HepG2 (cell line): ENCODE data around the gene PAK1.

ENCODE experiments used
- CBX1 ChIP-seq: IDR thresholded peaks from one replicate; pipeline ENCODE4 v1.6.1; 2016; ENCODE audit warnings: antibody characterized with exemption, low read depth
- MEIS1 ChIP-seq: sonication (generic); formaldehyde crosslinking; IDR thresholded peaks from 2 replicates; pipeline ENCODE4 v1.9.0; 2021; ENCODE audit warnings: mild to moderate bottlenecking, missing genetic modification reagents, moderate library complexity, borderline replicate concordance
- MEIS2 ChIP-seq: sonication (generic); formaldehyde crosslinking; IDR thresholded peaks from 2 replicates; pipeline ENCODE4 v1.9.0; 2021; ENCODE audit warnings: mild to moderate bottlenecking, missing genetic modification reagents
- PHF20 ChIP-seq: sonication (generic); formaldehyde crosslinking; IDR thresholded peaks from 2 replicates; pipeline ENCODE4 v1.5.0; 2020; ENCODE audit warnings: mild to moderate bottlenecking, missing genetic modification reagents
- RAD21 ChIP-seq: fragments of 450-650 bp; formaldehyde crosslinking; IDR thresholded peaks from 2 replicates; pipeline ENCODE4 v1.5.0; 2020; ENCODE audit warnings: mild to moderate bottlenecking
- RFX5 ChIP-seq: IDR thresholded peaks from 2 replicates; pipeline ENCODE4 v1.6.1; 2011; ENCODE audit warnings: low read depth, low read length, improper control_type of control experiment
- TBP ChIP-seq: sonication (generic); formaldehyde crosslinking; IDR thresholded peaks from 2 replicates; pipeline ENCODE4 v1.5.0; 2020; ENCODE audit warnings: missing genetic modification reagents
- ZNF629 ChIP-seq: sonication (generic); formaldehyde crosslinking; conservative IDR thresholded peaks from 2 replicates; pipeline ENCODE4 v1.5.0; 2020; ENCODE audit warnings: missing genetic modification reagents
- TF ChIP-seq, protein P1 (sequence below): sonication (generic); formaldehyde crosslinking; IDR thresholded peaks from 2 replicates; pipeline ENCODE4 v1.5.0; 2020; ENCODE audit warnings: mild to moderate bottlenecking, missing genetic modification reagents, moderate library complexity
- TF ChIP-seq, protein P2 (sequence below): IDR thresholded peaks from 2 replicates; pipeline ENCODE4 v1.6.1; 2016
- TF ChIP-seq, protein P3 (sequence below), 2 experiments: sonication (generic) in 1 of 2; formaldehyde crosslinking in 1 of 2; IDR thresholded peaks; 2 replicates each; pipeline versions ENCODE4 v1.5.1 to v1.6.1; 2011 to 2020; ENCODE audit warnings: borderline replicate concordance in 1 of 2, low read depth in 1 of 2, low read length in 1 of 2, mild to moderate bottlenecking in 1 of 2, missing genetic modification reagents in 1 of 2, moderate library complexity in 1 of 2
- TF ChIP-seq, protein P4 (sequence below): sonication (generic); formaldehyde crosslinking; IDR thresholded peaks from 2 replicates; pipeline ENCODE4 v1.5.0; 2020; ENCODE audit warnings: missing genetic modification reagents, mild to moderate bottlenecking, borderline replicate concordance

- TF ChIP-seq RFX5, result no peak
- TF ChIP-seq PHF20 (CRISPR knock-in tag), result no peak
- TF ChIP-seq, protein P1, sequence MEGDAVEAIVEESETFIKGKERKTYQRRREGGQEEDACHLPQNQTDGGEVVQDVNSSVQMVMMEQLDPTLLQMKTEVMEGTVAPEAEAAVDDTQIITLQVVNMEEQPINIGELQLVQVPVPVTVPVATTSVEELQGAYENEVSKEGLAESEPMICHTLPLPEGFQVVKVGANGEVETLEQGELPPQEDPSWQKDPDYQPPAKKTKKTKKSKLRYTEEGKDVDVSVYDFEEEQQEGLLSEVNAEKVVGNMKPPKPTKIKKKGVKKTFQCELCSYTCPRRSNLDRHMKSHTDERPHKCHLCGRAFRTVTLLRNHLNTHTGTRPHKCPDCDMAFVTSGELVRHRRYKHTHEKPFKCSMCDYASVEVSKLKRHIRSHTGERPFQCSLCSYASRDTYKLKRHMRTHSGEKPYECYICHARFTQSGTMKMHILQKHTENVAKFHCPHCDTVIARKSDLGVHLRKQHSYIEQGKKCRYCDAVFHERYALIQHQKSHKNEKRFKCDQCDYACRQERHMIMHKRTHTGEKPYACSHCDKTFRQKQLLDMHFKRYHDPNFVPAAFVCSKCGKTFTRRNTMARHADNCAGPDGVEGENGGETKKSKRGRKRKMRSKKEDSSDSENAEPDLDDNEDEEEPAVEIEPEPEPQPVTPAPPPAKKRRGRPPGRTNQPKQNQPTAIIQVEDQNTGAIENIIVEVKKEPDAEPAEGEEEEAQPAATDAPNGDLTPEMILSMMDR (CRISPR knock-in tag), result no peak
- TF ChIP-seq MEIS1 (CRISPR knock-in tag), result no peak
- TF ChIP-seq, protein P2, sequence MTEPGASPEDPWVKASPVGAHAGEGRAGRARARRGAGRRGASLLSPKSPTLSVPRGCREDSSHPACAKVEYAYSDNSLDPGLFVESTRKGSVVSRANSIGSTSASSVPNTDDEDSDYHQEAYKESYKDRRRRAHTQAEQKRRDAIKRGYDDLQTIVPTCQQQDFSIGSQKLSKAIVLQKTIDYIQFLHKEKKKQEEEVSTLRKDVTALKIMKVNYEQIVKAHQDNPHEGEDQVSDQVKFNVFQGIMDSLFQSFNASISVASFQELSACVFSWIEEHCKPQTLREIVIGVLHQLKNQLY, result no peak
- TF ChIP-seq, protein P3, sequence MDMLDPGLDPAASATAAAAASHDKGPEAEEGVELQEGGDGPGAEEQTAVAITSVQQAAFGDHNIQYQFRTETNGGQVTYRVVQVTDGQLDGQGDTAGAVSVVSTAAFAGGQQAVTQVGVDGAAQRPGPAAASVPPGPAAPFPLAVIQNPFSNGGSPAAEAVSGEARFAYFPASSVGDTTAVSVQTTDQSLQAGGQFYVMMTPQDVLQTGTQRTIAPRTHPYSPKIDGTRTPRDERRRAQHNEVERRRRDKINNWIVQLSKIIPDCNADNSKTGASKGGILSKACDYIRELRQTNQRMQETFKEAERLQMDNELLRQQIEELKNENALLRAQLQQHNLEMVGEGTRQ (IDR thresholded peaks at IDR 0.05; ENCODE audit: low read depth, low read length), result no peak
- TF ChIP-seq, protein P3 (CRISPR knock-in tag; IDR thresholded peaks at IDR 0.05; ENCODE audit: borderline replicate concordance), result no peak
- TF ChIP-seq TBP (CRISPR knock-in tag), result no peak
- TF ChIP-seq, protein P4, sequence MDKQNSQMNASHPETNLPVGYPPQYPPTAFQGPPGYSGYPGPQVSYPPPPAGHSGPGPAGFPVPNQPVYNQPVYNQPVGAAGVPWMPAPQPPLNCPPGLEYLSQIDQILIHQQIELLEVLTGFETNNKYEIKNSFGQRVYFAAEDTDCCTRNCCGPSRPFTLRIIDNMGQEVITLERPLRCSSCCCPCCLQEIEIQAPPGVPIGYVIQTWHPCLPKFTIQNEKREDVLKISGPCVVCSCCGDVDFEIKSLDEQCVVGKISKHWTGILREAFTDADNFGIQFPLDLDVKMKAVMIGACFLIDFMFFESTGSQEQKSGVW, result no peak
- TF ChIP-seq RAD21 (CRISPR knock-in tag), result no peak
- TF ChIP-seq MEIS2, result no peak
- no peak for TF ChIP-seq ZNF629 (CRISPR knock-in tag)
- no peak for TF ChIP-seq CBX1
Observed at GRCh38 chr11:77372726-77373125, 101.2 kb downstream of the PAK1 start.
